Mucosa of rectum (tissue), 2 donors: ENCODE results near the gene ASIP.
"Not testable (repeated sequence)": the region's sequence is repeated elsewhere in the genome, so short reads cannot be mapped to it uniquely, and the experiment has no call there.

Experiments
- H3K27ac ChIP-seq, 2 donors: one replicate each; pipeline ENCODE4 v1.7.0; 2013; ENCODE audit warnings: inconsistent platforms in 2 of 2, low read depth in 2 of 2, low read length in 2 of 2
- H3K27me3 ChIP-seq, 2 donors: one replicate each; pipeline ENCODE4 v1.7.0; 2013; ENCODE audit warnings: low read length in 2 of 2; ENCODE audit not compliant: control insufficient read depth in 2 of 2, insufficient read depth in 2 of 2
- H3K36me3 ChIP-seq, 2 donors: one replicate each; pipeline ENCODE4 v1.7.0; 2013; ENCODE audit warnings: low read length in 2 of 2; ENCODE audit not compliant: control insufficient read depth in 2 of 2, insufficient read depth in 2 of 2
- H3K4me1 ChIP-seq, 2 donors: one replicate each; pipeline ENCODE4 v1.7.0; 2013; ENCODE audit warnings: low read length in 2 of 2, mild to moderate bottlenecking in 1 of 2; ENCODE audit not compliant: control insufficient read depth in 2 of 2, insufficient read depth in 2 of 2
- H3K4me3 ChIP-seq, 2 donors: one replicate each; pipeline ENCODE4 v1.7.0; 2013; ENCODE audit warnings: low read length in 2 of 2
- H3K9ac ChIP-seq, 2 donors: one replicate each; pipeline ENCODE4 v1.7.0; 2013; ENCODE audit warnings: low read length in 2 of 2, low read depth in 1 of 2, mild to moderate bottlenecking in 1 of 2
- H3K9me3 ChIP-seq, 2 donors: one replicate each; pipeline ENCODE4 v1.7.0; 2013; ENCODE audit warnings: low read length in 2 of 2; ENCODE audit not compliant: control insufficient read depth in 2 of 2
- donor health status: healthy.
- donor health status: Normal muscosa, but diverticular disease.

ASIP gene

DNA sequence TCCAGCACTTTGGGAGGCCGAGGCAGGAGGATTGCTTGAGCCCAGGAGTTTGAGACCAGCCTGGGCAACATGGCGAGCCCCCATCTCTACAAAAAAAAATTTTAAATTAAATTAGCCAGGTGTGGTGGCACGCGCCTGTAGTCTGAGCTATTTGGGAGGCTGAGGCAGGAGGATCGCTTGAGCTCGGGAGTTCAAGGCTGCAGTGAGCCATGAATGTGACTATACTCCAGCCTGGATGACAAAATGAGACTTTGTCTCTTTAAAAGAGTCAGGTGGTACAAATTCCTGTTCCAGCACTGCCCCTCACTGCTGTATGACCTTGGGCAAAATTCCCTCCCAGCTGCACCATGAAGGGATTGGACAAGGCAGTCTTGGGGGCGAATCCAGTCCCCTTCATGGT lies 33.5 kb downstream of the ASIP start:
- Histone ChIP-seq H3K36me3 (peaks cover 13 to 27% of the 10 kb centered on the region in 2 donors), H3K27me3 (no peaks in the 10 kb centered on the region), H3K9ac (no peak overlapping the region), H3K27ac (no peak overlapping the region), H3K4me3 (no peak overlapping the region), H3K4me1 (no peaks in the 10 kb centered on the region), H3K9me3 (no peaks in the 10 kb centered on the region)

DNA sequence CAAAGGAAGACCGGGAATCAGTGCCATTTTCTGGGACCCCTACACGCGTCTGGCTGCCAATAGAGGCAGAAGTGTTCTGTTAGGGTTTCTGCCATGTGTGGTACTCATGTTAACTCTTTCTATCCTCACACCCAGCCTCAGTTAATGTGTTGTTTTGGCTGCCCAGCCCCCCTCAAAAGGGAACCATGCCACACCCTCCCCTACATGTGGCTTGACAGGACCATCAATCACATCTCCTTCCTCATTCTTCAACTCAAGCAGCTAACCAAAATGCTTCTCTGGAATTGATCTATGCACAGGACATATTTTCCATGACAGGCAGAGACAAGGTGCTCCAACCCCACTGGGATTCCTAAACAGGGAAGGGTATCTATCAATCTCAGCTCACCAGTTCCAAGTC lies 40.0 kb downstream of the ASIP start:
- H3K36me3 ChIP-seq: peaks cover 40 to 64% of the 10 kb centered on the region in 2 donors

DNA sequence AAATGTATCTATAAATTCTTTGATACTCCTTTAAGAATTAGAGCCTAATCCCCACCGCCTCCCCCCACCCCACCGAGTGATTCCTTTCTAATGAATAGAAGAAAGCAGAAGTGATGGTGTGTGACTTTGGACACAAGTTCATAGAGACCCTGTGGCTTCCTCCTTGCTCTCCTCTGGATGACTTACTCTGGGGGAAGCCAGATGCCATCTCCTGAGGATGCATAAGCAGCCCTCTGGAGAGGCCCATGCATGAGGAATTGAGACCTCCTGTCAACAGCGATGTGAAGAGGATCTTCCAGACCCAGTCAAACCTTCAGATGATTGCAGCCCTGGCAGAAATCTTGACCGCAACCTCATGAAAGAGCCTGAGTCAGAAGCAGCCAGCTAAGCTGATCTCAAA lies 40.8 kb downstream of the ASIP start:
- no peak overlapping the region for H3K27ac ChIP-seq
- no peak overlapping the region for H3K9ac ChIP-seq
- H3K4me3 ChIP-seq: no peak overlapping the region
- H3K36me3 ChIP-seq: peaks cover 37 to 63% of the 10 kb centered on the region in 2 donors
- no peaks in the 10 kb centered on the region for H3K9me3 ChIP-seq
- no peaks in the 10 kb centered on the region for H3K27me3 ChIP-seq
- no peaks in the 10 kb centered on the region for H3K4me1 ChIP-seq

More for the DNA sequence above, 40.0 kb downstream of the ASIP start:
- Histone ChIP-seq H3K27ac (no peak overlapping the region), H3K9ac (no peak overlapping the region), H3K27me3 (no peaks in the 10 kb centered on the region), H3K9me3 (no peaks in the 10 kb centered on the region), H3K4me1 (no peaks in the 10 kb centered on the region), H3K4me3 (no peak overlapping the region)

DNA sequence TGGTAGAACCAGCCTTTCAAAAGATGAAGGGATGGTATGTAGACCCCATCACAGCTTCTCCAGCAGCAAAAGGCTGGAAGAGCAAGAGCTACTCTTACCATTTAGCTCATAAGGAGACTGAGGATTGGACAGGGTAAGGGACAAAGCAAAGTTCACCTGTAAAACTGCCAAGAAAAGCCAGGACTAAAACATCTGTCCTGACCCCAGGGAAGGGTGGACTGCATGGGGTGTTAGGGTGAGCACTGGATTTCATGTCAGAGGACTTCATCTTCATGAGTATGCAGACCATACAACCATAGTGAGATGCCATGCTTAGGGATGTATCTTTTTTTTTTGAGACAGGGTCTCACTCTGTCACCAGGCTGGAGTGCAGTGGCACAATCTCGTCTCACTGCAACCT lies 42.6 kb downstream of the ASIP start:
- Histone ChIP-seq H3K36me3 (peaks cover 43 to 57% of the 10 kb centered on the region in 2 donors), H3K27me3 (no peaks in the 10 kb centered on the region), H3K9me3 (no peaks in the 10 kb centered on the region), H3K4me3 (no peak overlapping the region), H3K27ac (no peak overlapping the region), H3K9ac (no peak overlapping the region), H3K4me1 (no peaks in the 10 kb centered on the region)

DNA sequence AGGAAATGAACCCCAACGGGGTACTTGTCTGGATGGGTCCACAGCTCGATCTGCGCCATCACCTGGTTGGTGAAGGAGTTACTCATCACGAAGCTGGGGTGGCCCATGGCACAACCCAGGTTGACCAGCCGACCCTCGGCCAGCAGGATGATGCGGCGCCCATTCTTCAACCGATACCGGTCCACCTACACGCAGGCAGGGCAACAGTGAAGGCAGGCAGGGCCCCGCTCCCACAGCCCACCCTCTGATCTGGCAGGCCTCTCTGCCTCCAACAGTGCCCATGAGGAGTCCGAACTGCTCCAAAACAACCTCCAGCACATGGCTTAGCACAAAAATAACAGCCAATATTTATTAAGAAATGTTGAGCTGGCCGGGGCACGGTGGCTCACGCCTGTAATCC lies 44.2 kb downstream of the ASIP start:
- H3K9me3 ChIP-seq: no peaks in the 10 kb centered on the region
- no peak overlapping the region for H3K27ac ChIP-seq
- peaks cover 48 to 57% of the 10 kb centered on the region in 2 donors for H3K36me3 ChIP-seq
- H3K4me3 ChIP-seq: no peak overlapping the region
- H3K9ac ChIP-seq: no peak overlapping the region
- no peaks in the 10 kb centered on the region for H3K27me3 ChIP-seq
- H3K4me1 ChIP-seq: no peaks in the 10 kb centered on the region

DNA sequence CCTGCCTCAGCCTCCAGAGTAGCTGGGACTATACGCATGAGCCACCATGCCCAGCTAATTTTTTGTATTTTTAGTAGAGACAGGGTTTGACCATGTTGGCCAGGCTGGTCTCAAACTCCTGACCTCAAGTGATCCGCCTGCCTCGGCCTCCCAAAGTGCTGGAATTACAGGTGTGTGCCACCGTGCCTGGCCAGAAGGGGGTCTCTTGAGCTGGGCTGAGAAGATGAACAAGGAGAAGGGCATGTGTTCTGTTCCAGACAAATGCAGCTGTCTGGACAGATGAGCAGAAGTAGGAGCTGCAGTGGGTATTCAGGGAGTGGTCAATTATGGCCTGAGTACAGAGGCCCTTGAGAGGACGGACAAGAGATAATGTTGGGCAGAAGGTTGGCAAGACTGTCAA lies 46.3 kb downstream of the ASIP start:
- H3K9ac ChIP-seq: not testable (repeated sequence)
- peaks cover 56 to 61% of the 10 kb centered on the region in 2 donors for H3K36me3 ChIP-seq

DNA sequence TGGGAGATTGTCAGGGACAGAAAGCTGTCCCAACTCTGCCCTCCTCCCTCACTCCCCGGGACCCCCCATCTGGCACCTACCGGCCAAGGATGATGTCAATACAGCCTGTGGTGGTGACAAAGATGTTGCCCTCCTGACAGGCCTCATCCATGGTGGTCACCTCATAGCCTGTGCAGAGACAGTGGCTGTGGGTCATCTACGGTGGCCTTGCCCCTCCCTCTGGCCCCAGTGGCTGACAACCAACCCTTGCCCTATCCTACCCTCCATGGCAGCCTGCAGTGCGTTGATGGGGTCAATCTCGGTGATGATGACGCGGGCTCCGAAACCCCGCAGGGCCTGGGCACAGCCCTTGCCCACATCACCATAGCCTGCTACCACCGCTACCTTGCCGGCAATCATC lies 49.2 kb downstream of the ASIP start:
- Histone ChIP-seq H3K27ac (no peak overlapping the region), H3K36me3 (peaks cover 65 to 68% of the 10 kb centered on the region in 2 donors), H3K27me3 (no peaks in the 10 kb centered on the region), H3K4me3 (no peak overlapping the region), H3K9me3 (no peaks in the 10 kb centered on the region), H3K4me1 (no peaks in the 10 kb centered on the region), H3K9ac (no peak overlapping the region)

More for the DNA sequence above, 46.3 kb downstream of the ASIP start:
- not testable (repeated sequence) for H3K4me3 ChIP-seq, H3K4me1 ChIP-seq, H3K27me3 ChIP-seq, H3K27ac ChIP-seq, H3K9me3 ChIP-seq

DNA sequence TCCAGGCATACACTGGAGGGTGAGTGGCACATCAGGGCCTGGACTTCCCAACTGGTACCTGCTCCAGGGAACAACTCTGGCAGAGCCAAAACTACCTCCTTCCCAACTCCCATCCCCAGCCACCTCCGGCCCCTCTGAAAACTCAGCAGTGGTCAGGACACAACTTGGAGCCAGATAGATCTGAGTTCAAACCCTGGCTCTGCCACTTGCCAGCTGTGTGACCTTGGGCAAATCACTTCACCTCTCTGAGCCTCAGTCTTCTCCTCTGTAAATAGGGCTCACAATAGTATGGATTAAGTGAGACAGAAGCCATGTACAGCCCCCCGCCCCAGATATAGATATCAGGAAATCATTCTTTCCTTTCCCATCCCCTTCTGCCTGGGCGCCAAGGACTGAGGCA lies 51.3 kb downstream of the ASIP start:
- no peak overlapping the region for H3K27ac ChIP-seq
- H3K27me3 ChIP-seq: no peaks in the 10 kb centered on the region
- no peaks in the 10 kb centered on the region for H3K4me1 ChIP-seq
- H3K4me3 ChIP-seq: no peak overlapping the region
- no peak overlapping the region for H3K9ac ChIP-seq
- peaks cover 58 to 60% of the 10 kb centered on the region in 2 donors for H3K36me3 ChIP-seq
- no peaks in the 10 kb centered on the region for H3K9me3 ChIP-seq

DNA sequence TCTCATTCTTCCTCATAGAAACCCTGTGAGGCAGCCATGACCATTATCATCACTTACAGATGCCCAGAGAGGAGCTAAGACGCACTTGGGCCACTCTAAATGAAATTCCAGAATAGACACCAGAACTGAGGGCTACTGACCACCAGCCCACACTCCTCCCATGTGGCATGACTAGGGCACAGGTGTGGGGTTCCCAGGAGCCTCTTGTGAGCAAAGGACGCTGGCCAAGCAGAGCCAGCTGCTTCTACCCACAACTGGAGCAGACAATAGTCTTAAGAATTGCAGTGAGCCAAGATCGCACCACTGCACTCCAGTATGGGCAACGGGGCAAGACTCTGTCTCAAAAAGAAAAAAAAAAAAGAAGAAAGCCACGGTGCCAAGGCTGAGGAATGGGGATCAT lies 51.9 kb downstream of the ASIP start:
- no peak overlapping the region for H3K27ac ChIP-seq
- peaks cover 52 to 57% of the 10 kb centered on the region in 2 donors for H3K36me3 ChIP-seq
- H3K9ac ChIP-seq: no peak overlapping the region

DNA sequence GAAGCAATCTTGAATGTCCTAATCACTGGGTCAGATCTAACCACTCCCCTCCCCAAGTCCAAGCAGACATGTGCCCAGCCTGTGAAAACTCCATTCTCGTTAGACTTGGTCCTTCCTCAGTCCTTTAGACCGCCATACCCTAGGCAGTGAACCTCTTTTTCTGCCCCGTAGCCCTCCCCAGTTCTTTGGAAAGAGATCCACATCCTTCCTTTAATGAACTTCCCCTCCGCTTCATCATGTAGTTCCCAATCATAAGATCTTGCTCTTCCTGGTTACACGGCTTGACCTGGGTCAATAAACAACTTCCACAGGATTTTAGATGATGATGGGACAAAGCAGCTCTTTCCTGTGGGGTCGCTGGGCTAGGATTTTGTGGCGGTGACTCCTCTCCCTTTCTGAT lies 52.4 kb downstream of the ASIP start:
- Histone ChIP-seq H3K9me3 (no peaks in the 10 kb centered on the region), H3K27ac (no peak overlapping the region), H3K36me3 (peaks cover 52 to 56% of the 10 kb centered on the region in 2 donors), H3K9ac (no peak overlapping the region), H3K27me3 (no peaks in the 10 kb centered on the region), H3K4me1 (no peaks in the 10 kb centered on the region), H3K4me3 (no peak overlapping the region)

More for the DNA sequence above, 51.9 kb downstream of the ASIP start:
- no peak overlapping the region for H3K4me3 ChIP-seq
- H3K4me1 ChIP-seq: no peaks in the 10 kb centered on the region
- H3K9me3 ChIP-seq: no peaks in the 10 kb centered on the region
- H3K27me3 ChIP-seq: no peaks in the 10 kb centered on the region

DNA sequence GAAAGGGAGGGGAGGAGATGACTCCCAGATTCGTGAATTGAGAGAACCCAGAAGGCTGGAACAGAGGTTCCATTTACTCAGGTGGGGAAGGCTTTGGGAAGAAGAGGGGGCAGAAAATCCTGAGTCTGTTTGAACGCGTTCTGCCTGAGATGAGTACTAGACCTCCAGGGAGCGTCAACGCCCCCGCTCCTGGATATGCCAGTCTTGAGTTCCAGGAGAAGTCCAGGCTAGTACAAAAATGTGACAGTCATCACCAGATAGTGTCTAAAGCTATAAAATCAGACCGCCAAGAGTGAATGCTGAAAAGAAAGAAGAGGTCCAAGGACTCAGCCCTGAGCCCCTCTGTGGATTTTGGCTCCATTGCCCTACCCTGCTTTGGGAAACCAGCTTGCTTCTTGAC lies 53.3 kb downstream of the ASIP start:
- Histone ChIP-seq H3K27ac (no peak overlapping the region), H3K4me1 (no peaks in the 10 kb centered on the region), H3K27me3 (no peaks in the 10 kb centered on the region), H3K9me3 (no peaks in the 10 kb centered on the region), H3K9ac (no peak overlapping the region), H3K4me3 (no peak overlapping the region), H3K36me3 (peaks cover 52 to 56% of the 10 kb centered on the region in 2 donors)
